ENCODE data around the gene PHACTR3.

DNA sequence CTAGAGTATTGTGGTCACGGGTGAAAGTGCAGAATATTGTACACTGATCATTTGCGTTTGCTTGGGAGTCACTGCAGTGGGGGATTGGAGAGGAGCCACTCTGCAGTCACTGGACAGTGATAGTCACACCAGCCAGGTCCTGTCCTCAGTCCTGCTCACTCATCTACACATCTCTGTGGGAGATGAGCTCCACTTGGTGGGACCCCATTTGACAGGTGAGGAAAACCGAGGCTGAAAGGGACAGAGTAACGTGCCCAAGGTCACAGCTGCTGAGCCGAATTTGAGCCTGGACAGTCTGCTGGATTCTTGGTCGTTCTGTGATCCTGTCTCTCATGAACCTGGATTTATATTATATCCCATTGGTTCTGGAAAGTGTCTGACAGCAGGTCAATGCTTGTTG, 17.7 kb upstream of the PHACTR3 start:
- TF ChIP-seq, protein P1, sequence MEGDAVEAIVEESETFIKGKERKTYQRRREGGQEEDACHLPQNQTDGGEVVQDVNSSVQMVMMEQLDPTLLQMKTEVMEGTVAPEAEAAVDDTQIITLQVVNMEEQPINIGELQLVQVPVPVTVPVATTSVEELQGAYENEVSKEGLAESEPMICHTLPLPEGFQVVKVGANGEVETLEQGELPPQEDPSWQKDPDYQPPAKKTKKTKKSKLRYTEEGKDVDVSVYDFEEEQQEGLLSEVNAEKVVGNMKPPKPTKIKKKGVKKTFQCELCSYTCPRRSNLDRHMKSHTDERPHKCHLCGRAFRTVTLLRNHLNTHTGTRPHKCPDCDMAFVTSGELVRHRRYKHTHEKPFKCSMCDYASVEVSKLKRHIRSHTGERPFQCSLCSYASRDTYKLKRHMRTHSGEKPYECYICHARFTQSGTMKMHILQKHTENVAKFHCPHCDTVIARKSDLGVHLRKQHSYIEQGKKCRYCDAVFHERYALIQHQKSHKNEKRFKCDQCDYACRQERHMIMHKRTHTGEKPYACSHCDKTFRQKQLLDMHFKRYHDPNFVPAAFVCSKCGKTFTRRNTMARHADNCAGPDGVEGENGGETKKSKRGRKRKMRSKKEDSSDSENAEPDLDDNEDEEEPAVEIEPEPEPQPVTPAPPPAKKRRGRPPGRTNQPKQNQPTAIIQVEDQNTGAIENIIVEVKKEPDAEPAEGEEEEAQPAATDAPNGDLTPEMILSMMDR (IDR thresholded peaks at IDR 0.05), result no peak
- no peak for TF ChIP-seq POLR2A (IDR thresholded peaks at IDR 0.05)
